Thyroid gland (tissue), 4 donors: ENCODE data around the gene ARF6.

Experiments
- CTCF ChIP-seq, 6 experiments: fragments of 200-600 bp in 3 of 6; fragments of 450-650 bp in 3 of 6; sonication (generic) in 3 of 6; IDR thresholded peaks; one replicate each; pipeline ENCODE4 v1.5.1; 2016 to 2019; ENCODE audit warnings: antibody characterized with exemption in 6 of 6, mild to moderate bottlenecking in 2 of 6, inconsistent platforms in 1 of 6, moderate library complexity in 1 of 6
- POLR2A ChIP-seq, 2 donors: fragments of 450-650 bp; IDR thresholded peaks; one replicate each; pipeline ENCODE4 v1.6.1; 2017; ENCODE audit warnings: antibody characterized with exemption in 2 of 2, mild to moderate bottlenecking in 2 of 2, moderate library complexity in 1 of 2

GRCh38 chr14:49900973-49901372, 8.1 kb downstream of the ARF6 start:
- TF ChIP-seq CTCF (IDR thresholded peaks at IDR 0.05) (no peak), POLR2A (IDR thresholded peaks at IDR 0.05) (no peak)
